GM20000 (cell line): ENCODE measurements around the gene GZF1.

ENCODE experiments used
- DNase-seq: peaks from one replicate; pipeline ENCODE4 v3.0.0; 2012; ENCODE audit warnings: low spot score
- CTCF ChIP-seq: IDR thresholded peaks from 2 replicates; pipeline ENCODE4 v1.5.1; 2012; ENCODE audit warnings: mild to moderate bottlenecking, control low read depth; ENCODE audit errors: extremely low read depth, missing control alignments

GZF1 gene

GRCh38 chr20:23417861-23418260 lies 55.9 kb downstream of the GZF1 start:
- TF ChIP-seq CTCF = no peak
- no peak for DNase-seq

- TF ChIP-seq CTCF = no peak
- no peak for DNase-seq
Observed at GRCh38 chr20:23419657-23419994, 57.6 kb downstream of the GZF1 start.

- no peak for TF ChIP-seq CTCF
- peak; percentile 75 for DNase-seq
Observed at GRCh38 chr20:23419995-23420901, 58.3 kb downstream of the GZF1 start.

- TF ChIP-seq CTCF = peak; percentile 32
- peak; percentile 97 for DNase-seq
Observed at GRCh38 chr20:23420943-23421931, 59.3 kb downstream of the GZF1 start, which contains the start of gene NAPB. NAPB (minus strand) TSS chr20:23421488; CDS start chr20:23421402, 86 bp downstream.
